Left renal pelvis (tissue), 4 donors: Measurements from ENCODE around the gene MSH3. TPM values are rescaled to one million over a fixed set of nuclear protein-coding genes. Genes with fewer than 3 reads are reported as not detected.
"Not testable (repeated sequence)": the region's sequence is repeated elsewhere in the genome, so short reads cannot be mapped to it uniquely, and the experiment has no call there.

Source experiments
- DNase-seq, 4 donors: peaks; one replicate each; pipeline ENCODE4 v3.0.0-alpha.2; 2013; ENCODE audit warnings: low read depth in 4 of 4, low spot score in 3 of 4
- polyA plus RNA-seq, 4 donors: library from polyadenylated mRNA; unstranded; fragments of 120-200 nt; gene quantifications; one replicate each; pipeline ENCODE4 v1.2.1, GENCODE V29; 2013; ENCODE audit not compliant: insufficient read length in 4 of 4

Gene MSH3
- polyA plus RNA-seq, 4 donors, result 15.7 to 27.8 (median 19.3) TPM

DNA sequence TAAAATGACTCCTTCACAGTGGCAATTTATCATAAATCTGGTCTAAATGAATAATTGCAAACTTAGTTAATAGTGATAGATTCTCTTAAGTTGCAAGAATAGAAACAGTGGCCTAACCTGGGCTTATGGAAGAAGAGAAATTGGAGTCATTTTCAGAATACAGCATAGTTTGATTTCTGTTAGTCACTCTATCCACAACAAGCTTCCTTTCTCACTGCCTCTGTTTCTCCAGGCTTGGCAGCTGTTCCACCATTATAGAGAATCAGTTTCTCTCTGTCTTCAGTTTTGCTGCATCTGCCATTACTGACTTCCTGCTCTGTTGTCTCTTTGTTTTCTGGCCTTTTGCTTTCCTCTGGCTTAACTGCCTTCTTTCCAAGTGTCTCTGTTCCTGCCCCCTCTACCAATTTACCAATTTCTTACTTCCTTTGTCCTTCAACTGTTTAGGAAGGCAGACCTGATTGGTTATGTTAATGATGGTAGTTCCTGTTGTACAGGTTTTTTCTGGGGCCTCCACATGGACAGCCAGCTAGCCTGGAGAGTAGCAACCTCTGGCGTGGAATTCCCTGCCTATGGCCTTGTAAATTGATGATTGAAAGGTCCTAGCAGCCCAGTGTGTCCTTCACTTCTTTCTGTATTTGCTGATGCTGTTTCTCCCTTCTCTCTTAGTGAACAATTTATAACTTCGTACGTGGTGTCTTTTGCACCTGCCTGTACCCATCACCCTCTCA, 229.8 kb downstream of the MSH3 start:
- no peak for DNase-seq

DNA sequence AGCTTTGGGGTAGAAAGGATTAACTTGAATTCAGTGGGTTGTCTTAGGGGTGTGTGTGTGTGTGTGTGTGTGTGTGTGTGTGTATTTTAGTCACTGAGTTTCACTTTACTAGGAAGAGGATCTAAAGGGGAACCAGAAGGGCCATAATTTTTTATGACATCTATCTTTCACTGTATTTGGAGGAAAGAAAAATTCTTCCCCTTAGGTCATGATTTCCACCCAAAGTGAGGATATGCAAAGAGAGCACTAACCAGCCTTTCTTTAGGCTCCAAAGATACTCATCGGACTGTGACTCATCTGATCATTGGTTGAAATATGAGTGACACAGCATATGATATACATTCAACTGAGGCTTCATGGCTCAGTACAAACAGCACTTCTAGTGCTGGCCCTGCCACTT, 230.5 kb downstream of the MSH3 start:
- DNase-seq, result no peak

DNA sequence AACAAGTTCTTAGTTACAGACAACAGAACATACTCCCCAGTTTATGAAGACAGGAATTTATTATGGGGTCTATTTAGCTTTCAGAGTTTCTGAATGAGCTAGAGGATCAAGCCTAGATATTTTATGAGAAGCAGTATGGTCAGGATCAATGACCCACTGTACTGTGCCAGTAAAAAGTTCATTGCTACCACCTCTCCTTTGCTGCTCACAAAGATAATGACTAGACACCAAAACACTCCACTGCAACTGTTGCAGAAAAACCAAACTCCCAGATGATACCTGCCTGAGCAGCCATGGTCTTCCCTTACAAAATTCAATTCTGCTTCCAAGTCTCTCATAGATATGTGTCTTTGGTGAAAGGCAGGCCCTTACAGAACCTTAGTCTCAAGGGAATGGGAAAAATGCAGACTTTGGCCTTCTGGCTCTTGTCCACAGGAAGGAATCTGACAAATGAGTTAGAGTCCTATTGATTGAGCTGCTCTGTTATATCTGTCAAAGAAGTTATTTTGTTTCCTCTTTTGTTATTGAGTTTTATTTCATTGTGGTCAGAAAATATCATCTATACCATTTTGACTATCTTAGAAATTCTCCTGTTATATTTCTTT, 231.0 kb downstream of the MSH3 start:
- DNase-seq, result no peak

DNA sequence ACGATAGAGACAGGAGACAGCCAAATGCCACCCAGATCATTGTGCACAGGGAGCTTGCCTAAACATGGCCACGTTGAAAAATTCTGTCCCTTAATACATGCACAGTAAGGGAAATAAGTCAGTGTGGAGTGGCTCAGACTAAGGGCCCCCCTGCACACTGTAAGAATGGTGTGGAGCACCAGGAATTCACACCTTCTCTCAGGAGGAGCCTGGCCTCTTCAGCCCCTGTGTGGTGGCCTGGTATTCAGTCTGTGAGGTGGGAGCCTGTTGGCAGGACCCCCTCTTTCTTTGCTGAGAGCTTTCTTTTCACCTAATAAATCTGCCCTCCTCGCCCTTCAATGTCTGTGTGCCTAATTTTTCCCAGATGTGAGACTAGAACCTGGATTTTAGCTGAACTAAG, 239.6 kb downstream of the MSH3 start:
- no peak for DNase-seq

DNA sequence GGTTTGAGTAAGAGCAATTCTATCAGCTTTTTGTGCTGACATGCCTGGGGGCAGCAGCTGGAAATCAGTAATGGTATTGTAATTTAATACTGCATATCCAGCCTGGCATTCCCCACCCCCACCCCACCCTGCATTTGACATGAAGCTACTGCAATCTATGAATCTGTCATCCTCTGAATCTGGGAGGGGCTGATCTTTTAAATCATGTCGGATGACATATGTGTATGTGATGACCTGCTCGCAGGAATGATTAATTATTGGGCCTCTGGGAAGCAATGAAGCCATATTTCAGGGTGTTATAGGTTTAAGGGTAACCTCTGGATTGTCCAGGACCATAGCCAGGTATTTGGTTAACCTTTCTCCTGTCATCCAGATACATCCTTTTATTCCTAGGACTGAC, 241.1 kb downstream of the MSH3 start:
- no peak for DNase-seq

DNA sequence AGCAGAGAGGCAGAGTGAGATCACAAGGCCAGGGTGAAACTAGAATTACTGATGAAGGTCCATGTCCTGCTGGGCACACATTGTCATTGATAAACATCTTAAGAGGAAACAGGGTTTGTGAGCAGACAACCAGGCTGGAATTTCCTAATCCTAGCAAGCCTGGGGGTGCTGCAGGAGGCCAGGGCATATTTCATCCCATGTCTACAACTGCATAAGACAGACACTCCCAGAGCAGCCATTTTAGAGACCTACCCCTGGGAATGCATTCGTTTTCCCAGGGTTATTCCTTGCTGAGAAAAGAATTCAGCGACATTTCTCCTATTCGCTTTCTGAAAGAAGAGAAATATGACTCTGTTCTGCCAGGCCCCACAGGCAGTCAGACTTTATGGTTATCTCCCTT, 248.2 kb downstream of the MSH3 start:
- DNase-seq, result not testable (repeated sequence)

DNA sequence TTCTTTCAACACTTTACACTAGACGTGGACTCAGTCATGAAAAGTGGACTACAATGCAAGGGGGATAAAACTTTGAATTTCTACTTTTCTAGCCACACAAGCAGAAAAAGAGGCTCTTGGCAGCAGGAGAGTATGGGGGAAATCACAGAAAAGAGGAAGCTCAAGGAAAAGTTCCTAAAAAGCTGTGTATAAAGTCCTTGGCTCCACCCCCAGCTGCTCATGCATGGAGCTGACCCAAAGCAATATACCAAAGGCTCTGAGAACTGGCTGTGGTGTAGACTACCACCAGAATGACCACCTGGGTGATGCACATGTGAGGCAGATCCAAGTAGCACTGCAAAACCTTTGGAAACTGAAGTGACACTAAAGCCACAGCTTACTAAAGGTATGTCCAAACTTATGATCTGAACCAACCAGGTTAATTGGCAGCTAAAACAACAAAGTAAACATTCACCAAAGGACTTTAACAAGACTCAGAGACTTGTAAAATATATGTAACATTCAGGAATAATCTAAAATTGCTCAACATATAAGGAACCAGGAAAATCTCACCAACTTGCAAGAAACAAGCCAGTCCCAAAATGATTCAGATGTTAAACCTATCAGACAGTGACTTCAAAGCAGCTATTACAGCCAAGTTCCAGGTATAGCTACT, 250.2 kb downstream of the MSH3 start:
- no peak for DNase-seq

DNA sequence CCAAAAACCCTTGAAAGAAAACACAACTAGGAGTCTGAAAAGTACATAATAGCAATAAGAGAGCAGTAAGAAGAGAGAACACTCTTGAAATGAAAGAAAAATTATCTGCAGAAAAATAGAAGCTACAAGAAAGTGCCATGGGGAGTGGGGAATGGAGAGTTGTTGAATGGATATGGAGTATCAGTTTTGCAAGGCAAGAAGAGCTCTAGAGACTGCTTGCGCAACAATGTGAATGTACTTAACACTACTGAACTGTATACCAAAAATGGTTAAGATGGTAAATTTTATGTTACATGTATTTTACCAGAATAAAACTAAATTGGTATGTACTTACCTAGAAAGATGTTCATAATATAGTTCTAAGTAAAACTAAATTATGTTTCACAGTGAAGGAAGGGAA, 251.0 kb downstream of the MSH3 start:
- DNase-seq, result no peak

DNA sequence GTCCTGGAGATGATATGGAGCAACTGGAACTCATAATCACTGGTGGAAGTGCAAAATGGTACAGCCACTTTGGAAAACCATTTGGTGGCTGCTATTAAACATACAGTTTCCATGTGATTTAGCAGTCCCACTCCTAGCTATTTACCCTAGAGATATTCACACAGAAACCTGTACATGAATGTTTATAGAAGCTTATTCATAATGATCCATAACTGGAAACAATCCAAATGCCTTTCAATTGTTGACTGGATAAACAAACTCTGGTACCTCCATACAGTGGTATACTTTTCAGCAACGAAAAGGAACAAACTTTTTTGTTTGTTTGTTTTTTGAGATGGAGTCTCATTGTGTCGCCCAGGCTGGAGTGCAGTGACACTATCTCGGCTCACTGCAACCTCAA, 258.0 kb downstream of the MSH3 start:
- no peak for DNase-seq

DNA sequence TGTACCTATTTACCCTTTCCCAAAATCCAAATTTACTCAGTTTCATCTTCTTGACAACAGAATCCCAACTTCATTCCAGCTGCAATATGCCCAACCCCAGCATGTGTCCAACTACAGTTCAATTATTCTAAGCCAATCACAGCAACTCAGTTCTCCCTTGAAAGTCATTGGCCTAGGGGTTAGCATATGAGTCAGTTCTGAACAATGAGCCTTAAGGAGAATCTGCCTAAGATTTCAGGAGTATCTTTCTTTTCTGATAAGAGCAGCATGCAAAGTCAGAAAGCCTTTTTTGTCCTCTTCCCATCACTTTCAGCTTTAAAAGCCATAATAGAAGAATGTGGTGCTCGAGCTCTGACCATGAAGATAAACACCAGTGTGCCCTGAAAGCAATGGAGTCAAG, 261.3 kb downstream of the MSH3 start:
- DNase-seq, result no peak

DNA sequence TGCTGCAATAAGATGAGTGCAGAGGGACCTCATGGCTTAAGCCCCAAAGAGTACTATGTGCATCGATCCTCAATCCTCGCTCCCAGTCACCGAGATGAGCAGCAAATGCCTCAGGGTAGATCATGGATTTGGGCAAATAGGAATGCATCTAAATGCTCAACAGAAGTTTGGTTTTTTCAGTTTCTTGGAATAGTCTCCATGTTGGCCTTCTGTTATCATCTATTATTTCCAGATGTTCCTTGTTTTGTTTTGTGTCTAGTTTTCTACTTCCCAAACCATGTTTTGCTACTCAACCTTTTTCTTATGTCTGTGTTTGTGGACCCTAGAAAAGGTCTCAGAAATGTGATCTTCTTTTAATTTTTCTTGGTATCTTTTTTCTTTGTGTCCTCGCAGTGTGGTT, 262.2 kb downstream of the MSH3 start:
- DNase-seq, result no peak

DNA sequence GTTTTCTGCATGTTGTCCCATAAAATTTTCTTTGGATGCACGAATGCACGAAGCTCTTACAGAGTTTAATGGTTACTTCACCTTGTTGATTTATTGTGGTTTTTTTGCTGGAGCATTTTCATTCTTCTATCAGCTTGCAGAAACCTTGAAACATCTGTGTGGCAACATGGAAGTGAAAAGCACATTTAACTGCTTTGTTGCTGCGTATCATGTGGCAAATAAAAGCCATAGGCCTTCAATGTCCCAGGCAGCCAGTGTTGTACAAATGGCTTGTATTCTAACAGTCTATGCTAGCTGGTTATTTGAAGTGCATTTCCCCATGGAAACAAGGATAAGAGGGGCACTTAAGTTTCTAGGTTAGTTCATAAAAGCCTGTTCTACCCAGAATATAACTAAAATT, 263.2 kb downstream of the MSH3 start:
- DNase-seq, result peak in 1 of 4 donors; percentile 24

DNA sequence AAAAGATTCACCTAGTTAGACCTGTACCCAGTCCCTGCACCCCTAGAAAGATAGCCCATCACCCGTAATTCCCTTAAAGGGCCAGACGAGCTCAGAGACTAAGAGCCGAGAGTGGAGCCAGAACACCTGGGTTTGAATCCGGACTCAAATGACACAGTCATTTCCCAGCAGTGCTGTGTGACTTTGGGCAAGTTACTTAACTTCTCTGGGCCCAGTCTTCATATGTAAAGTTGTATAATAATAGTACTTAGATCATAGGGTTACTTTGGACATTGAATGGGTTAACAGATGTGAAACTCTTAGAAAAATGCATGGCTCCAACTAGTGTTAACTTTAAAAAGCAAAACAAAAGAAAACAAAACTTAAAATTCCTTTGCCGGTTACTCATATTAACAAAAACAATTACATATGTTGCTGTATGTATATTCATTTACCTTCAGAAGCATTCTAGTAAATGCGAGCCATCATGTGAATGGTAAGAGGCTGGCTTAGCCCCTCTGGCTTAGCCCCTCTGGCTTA, 265.3 kb downstream of the MSH3 start:
- no peak for DNase-seq

DNA sequence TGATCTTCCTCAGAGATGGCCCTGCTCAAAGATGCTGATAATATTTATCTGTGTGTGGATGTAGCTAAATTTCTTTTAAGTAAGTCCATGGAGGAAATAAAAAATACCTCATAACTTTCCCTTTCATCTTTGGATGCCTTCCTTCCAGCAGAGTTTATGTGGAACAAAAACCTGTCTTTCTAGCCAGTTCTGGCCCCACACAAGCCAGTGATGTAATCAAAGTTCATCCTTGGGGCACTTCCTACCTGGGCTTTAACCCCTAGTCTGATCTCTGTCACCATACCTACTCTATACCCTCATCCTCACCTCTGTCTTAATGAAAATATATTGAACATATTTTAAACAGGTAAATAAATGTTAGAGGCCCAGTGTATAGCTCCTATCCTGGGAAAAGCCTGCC, 265.9 kb downstream of the MSH3 start:
- DNase-seq, result no peak

DNA sequence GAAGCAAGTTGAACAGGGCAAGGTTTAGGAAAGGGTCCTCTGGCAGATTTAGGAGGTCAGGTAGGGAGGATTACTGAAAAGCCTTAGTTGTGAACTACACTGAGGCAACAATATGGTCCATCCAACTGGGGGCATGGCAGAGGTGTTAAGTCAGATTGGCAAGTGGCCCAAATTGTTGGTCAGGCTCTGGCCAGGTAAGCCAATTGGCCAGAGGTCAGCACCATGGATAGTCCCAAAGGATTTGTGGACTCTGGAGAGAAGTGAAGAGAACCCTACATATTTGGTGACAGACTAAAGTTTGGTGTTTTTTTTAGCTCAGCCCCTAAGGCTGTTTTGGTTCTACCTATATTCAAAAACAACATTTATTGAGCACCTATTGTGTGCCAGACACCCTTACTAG, 266.6 kb downstream of the MSH3 start:
- DNase-seq, result no peak

DNA sequence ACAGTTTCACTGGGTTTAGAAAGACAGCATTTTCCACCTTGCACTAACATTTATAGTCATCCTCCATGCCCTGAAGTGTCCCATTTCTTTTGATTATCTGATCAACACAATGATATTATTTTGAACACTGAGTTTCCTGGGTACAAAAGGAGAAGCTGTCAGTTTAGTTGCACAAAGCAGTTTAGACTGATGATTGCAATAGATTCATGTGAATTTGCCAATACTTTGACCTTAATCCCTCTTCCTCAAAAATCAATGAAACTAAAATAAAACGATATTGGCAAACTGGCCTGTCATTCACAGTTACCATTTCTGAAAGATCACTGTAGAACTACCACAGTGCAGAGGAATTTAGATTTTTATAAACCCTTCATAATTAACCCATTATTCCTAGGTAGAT, 271.5 kb downstream of the MSH3 start:
- DNase-seq, result no peak

Other genes starting within 250 kb of the MSH3 start
- 10 to 100 TPM; 46.5 to 89.3 (median 78.3) TPM for gene ZFYVE16, start 246.6 kb upstream of the MSH3 start, polyA plus RNA-seq
- 1 to 10 TPM; 3.0 to 3.4 (median 3.2) TPM for gene FAM151B, start 166.6 kb upstream of the MSH3 start, polyA plus RNA-seq
- gene ANKRD34B, start 84.4 kb upstream of the MSH3 start, polyA plus RNA-seq, result under 1 TPM in 3 of 4 donors, not detected in 1; 0.20 to 0.49 (median 0.29) TPM
- gene DHFR, start 331 bp downstream of the MSH3 start, polyA plus RNA-seq, result 10 to 100 TPM; 41.3 to 92.4 (median 68.3) TPM